HG02571 (cell line): ENCODE data around the gene WNT10A.
"Not testable (repeated sequence)": the region's sequence is repeated elsewhere in the genome, so short reads cannot be mapped to it uniquely, and the experiment has no call there.

Source experiments
- ATAC-seq: cut with Tn5 transposase; IDR thresholded peaks from one replicate; pipeline ENCODE4 v1.9.1; 2021; ENCODE audit warnings: mild to moderate bottlenecking, moderate library complexity; ENCODE audit not compliant: unreplicated experiment

The WNT10A gene

DNA sequence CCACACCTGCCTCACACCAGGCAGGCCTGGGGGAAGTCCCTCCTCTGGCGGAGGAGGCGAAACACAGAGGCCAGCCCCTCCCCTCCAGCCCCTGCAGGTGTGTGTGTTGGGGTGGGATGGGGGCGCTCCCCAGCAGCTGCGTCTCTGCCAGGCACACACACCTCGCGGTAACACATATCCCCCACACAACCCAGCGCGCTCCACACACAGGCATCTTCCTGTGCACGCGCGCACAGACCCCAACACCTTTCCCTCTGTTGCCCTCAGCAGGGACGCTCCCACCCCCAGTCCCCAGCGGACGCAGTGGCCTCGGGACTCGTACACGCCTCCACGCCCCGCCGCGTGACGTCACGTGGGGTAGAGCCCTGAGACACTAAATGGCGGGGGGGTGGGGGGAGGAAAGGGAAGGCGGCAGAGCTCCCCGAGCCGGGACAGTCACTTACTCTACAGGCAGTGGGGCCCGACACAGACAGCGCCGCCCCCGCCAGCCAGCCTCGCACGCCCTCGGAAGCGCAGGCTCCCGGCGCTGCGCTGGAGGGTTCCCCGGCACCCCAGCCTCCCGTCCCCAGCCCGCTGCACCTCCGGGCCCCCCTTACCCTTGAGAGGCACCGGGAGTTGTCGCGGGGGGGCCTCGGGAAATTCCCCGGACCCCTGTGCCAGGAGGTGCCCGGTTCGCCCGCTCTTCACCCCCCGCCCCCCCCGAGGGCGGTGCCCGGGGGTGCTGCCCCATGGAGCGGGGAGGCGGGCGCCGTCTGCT lies at the start of gene WNT10A:
TSS of gene WNT10A (plus strand) at position 751 of the 757 bp plus-strand sequence. CDS start 144 bp downstream, outside the sequence.
- peak; percentile 61 for ATAC-seq

DNA sequence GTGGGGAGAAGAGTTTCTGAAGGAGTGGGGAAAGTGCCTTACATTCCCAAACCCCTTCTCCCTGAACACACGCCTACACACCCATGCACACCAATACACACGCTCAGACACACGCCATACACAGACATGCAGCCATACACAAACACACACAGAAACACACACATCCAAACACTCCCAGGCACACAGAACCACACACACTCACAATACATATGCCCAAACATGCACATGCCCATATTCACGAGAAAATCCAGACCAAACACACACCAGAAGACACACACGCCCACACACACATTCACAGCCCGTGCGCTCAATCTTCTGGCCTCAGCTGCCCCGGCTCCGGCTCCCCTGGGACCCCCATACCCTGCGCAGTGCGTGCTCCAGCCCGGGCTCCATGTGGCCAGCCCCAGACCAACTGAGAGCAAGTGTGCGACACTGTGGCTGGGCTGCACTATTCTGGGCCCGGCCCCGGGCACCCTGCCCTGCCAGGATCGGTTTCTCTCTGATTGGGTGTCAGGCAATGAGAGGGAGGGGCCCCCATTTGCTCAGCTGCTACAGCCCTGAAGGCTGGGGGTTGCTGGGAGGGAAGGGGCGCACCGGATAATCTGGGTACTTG lies 49.2 kb upstream of the WNT10A start, which contains the start of gene PRKAG3:
TSS of gene PRKAG3 (minus strand) at position 426 of the 613 bp plus-strand sequence.
- ATAC-seq: no peak

DNA sequence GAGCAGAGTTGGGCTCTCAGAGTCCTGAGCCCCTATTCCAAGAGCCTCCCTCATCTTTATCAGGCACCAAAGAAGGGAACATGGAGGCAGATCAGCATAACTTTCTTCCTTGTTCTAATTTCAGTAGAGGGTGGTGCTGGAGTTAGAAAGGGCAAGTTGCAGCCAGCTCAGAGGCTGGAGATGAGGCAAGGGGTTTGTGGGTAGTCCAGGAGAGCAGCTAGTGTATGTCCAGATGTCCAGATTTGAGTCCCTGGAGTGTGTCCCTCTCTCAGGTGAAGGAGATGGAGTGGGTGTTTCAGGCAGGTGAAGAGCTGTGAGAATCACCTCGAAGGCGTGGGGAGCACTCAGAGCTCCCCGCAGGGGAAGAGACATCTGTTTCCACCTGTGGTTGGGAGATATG lies 48.6 kb upstream of the WNT10A start:
- ATAC-seq: no peak

DNA sequence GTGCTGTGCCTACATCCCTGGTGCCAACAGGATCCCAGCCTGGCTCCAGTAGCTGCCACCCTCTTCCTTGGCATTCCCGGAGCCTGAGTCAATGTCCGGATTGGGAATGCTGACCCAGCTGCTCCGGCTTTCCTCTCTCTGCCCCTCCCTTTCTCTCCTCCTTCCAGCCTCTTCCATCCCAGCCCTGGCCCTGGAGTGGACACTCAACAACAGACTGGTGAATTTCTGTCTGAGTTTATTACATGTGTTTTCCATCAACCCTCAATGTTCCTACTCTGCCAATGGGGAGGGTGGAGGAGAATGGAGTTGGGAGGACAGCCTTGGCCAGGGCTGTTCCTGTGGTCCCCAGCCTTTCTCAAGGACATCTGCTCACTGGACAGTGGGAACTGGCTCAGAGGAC lies 48.1 kb upstream of the WNT10A start:
- ATAC-seq: no peak

DNA sequence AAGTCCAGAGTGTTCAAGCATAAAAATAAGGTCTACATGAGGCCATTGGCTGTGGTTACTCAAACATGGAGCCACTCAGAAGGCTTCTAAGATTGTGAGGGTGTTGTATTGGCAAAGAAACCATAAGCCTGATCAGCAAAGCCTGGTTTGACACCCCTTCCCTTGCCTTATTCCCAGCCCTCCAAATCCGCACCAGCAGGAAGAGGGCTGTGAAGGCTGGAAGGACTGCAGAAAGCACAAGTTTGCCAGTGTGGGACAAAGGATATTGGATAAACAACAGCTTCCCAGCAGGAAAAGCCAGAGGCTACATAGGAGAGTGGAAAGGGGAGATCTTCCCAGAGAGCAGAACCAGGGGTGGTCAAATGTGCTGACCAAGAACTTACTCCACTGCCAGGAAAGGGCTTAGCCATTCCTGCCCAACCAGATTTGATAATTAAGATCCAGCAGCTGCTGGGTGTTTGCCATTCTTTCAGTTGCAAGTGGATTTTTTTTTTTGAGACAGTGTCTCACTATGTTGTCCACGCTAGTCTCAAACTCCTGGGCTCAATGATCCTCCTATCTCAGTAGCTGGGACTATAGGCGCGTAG lies 47.5 kb upstream of the WNT10A start:
- ATAC-seq: no peak

DNA sequence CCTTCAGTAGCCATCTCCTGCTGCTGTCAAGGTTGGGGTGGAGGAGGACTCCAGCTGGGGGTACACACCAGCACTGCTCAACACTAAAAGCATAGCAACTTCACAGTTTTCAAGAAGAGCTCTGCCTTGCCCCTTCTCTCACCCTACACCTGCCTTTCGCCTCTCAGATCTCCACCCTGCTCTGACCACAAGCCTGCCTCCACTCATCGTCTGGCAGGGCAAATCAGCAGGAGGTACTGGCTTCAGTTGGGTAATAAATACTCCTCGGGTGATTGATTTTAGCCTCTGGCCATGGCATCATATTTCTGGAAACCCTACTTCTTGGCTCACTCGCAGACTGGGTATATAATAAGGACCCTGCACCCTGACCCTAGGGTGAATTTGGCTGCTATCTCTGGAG lies 46.0 kb upstream of the WNT10A start:
- no peak for ATAC-seq

DNA sequence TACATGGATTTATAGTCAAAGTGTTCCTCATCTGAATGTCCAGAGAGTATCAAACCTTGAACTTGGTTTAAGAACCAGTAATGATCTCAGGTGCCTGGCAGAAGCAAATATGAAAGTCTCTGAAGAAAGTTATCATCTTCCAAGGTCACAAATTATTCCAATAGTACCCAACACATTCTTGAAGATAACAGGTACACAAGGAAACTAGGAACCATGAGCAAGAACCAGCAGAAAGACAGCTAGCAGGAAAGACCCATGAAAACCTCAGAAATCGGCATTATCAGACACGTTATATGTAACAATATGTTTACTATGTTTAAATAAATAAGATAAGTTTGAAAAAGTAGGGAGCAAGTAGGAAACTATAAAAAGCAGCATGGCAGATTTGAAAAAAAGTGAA lies 43.2 kb upstream of the WNT10A start:
- no peak for ATAC-seq

DNA sequence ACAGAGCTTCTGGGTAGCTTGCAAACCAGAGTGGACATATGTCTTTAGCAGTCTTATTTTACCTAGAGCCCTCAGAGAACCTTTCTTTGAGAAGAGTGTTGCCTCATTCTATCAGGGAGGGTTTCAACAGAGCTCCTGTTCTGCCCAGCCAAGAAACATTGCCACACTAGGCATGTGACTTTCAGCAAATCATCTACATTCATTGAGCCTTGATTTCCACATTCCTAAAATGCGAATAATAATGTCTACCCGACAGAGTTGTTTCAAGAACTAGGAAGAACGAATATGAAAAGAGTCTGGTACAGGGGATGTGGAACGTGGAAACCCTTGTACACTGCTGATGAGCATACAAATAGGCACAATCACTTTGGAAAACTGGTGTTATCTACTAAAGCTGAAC lies 41.2 kb upstream of the WNT10A start:
- ATAC-seq: no peak

DNA sequence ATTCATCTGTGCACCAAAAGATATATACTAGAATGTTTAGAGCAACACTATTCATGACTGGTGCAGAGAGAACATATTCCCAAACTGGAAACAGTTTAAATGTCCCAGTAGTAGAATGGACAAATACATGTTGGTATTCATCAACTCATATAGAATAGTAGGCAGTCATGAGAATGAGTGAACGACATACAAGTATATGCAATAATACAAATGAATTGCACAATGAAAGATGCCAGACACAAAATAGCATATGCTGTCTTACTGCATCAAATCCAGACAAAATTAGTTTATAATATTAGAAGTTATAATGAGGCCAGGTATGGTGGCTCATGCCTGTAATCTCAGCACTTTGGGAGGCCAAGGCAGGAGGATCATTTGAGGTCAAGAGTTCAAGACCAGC lies 40.8 kb upstream of the WNT10A start:
- no peak for ATAC-seq

DNA sequence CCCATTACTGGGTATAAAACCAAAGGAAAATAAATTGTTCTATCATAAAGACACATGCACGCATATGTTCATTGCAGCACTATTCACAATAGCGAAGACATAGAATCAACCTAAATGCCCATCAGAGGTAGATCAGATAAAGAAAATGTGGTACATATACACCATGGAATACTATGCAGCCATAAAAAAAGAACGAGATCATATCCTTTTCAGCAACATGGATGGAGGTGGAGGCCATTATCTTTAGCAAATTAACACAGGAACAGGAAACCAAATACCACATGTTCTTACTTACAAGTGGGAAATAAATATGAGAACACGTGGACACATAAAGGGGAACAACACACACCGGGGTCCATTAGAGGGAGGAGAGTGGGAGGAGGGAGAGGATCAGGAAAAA lies 36.3 kb upstream of the WNT10A start:
- not testable (repeated sequence) for ATAC-seq

DNA sequence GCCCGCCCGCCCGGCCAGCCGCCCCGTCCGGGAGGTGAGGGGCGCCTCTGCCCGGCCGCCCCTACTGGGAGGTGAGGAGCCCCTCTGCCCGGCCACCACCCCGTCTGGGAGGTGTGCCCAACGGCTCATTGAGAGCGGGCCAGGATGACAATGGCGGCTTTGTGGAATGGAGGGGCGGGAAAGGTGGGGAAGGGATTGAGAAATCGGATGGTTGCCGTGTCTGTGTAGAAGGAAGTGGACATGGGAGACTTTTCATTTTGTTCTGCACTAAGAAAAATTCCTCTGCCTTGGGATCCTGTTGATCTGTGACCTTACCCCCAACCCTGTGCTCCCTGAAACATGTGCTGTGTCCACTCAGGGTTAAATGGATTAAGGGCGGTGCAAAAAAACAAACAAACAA lies 33.7 kb upstream of the WNT10A start:
- not testable (repeated sequence) for ATAC-seq

DNA sequence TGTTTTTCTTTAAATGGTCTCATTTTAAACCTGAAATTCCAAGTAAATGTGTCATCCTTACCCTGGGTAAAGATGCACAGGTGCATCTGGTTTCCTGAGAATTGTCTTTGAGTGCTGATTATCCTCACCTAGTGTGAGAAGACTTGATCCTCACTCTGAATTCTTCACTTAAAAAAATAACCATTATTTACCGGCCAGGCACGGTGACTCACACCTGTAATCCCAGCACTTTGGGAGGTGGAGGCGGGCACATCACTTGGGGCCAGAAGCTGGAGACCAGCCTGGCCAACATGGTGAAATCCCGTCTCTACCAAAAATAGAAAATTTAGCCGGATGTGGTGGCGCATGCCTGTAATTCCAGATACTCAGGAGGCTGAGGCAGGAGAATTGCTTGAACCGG lies 30.9 kb upstream of the WNT10A start:
- ATAC-seq: no peak

DNA sequence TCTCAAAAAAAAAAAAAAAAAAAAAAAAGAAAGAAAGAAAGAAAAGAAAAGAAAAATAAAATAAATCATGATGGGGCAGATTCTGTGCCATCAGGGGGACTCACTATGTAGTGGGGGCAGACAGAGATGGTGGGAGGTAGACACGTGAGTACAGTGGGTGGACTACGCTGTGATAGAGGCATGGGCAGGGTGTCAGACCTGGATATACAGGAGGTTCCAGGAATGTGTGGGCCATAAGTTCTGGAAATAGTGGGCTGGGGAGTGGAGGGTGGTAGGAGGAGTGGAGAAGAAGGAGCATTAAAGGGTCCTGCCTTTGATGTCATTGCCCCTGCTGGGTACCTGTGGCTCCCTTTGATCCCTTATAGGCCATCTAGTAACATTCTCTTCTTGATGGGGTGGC lies 29.9 kb upstream of the WNT10A start:
- no peak for ATAC-seq

DNA sequence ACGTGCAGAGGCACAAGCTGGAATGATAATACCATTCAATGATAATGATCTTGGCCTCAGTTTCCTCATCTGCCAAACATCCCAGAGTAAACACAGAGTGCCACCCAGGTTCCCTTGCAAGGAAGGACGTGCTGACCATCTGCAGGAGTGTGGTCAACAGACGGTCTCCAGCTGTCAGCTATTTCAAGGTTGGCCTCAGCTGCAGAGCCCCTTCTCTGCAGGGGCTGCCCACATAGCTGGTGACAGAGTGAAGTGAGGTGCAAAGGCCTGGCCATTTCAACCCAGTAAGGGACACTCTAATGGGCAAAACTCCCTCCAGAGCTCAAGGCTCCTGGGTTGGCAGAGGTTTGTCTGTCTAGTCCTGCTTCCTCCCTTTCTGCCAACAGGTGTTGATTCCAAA lies 29.4 kb upstream of the WNT10A start:
- ATAC-seq: no peak

DNA sequence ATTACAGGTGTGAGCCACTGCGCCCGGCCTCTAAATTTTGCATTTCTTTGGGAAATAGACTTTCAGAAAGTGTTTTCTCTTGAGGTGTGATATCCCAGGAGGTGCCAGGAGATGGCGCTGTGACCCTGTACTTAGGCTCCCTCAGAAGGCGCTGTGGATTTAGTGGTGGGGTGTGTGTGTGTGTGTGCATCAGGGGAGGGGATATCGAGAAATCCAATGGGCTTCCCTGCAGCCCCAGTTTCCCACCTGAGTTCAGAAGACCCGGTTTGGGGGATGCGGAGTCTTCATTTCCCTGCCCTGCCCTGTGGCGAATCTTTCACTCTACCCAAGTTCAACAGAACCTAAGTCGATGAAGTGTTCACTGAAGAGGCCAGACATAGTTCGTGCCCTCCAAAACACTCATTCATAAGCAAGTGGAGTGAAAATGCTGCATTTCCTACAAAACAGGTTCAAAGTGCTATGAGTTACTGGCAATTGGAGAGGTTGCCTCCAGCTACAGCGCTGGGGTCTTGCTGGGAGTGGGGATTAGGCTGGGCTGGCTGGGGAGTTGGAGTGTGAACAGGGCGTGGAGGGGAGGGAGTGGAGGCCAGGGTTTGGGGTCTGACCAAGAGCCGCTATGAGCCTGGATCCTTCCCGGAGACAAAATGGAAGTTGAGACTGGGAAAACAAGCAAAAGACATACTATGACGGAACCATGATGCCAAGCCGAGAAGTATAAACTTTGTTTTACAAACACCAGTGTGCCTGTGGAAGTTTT lies 27.6 kb upstream of the WNT10A start:
- ATAC-seq: no peak

DNA sequence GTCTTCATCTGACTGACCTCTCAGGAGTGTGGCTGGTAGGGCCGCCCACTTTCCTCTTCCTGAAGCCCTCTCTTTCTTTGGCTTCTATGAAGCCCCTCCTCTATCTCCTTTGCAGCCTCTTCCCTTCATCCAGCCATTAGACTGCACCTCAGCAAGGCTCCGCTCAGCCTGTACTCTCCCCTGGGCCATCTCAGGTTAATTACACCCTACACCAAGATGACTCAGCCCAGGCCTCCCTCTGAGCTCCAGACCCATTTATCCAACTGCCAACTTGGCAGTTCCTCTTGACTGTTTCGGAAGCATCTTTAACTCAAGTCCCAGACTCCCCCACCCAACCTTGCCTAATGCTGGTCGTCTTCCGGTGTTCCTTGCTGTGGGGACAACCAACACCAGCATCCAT lies 26.9 kb upstream of the WNT10A start:
- no peak for ATAC-seq

DNA sequence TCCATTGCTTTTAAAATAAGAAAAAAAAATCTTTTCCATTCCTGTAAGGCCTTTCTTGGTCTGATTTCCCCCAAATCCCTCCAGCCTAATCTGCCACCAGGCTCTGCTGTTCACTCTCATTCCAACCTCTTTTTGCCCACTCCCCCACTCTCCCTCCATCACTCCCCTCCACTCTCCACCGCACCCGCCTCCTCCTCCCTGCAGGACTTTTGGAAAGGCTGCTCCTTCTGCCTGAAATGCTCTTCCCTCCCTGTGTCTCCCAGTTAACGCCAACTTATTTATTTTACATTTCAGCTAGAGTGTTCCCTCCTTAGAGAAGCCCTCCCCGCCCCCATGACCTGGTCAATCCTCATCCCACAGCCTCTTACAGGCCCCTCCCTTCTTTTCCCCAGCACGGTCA lies 25.8 kb upstream of the WNT10A start:
- ATAC-seq: no peak

DNA sequence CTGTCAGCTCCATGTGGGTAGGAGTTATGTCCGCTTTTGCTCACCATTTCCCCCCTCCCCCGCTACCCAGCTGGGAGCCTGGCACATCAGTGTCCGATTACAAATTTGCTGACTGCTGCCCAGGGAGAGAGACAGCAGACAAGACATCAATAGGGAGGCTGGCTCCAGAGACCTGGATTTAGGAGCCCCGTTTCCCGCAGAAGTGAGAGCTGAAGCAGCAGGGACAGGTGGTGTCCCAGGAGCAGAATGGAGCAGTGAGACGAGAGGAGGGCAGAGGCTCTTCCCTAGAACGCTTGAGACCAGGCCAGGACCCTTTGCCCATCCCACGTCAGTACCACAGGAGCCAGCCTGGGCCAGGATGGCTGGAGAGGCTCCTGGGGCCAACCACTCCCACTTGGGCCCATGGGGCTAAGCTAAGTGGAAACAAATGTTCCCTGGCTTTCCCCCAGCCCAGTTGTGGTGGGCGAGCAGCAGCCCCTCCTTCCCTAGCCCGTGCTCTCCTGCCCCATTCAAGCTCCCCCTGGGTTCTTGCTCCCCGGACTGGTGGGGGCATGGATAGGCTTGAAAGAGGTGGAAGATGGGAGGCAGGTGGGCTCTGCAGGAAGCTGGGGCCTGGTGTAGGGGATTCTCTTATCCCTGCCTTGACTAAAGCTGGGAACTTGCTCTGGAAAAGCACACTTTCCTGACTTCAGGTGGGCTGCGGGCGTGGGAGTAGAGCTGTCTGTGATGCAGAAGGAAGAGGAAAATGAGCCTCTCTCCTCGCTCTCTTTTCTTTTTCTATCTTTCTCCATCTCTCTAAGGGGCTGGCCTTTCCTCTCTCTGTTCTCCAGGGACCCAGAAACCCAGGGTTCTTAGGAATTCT lies 25.1 kb upstream of the WNT10A start:
- no peak for ATAC-seq

DNA sequence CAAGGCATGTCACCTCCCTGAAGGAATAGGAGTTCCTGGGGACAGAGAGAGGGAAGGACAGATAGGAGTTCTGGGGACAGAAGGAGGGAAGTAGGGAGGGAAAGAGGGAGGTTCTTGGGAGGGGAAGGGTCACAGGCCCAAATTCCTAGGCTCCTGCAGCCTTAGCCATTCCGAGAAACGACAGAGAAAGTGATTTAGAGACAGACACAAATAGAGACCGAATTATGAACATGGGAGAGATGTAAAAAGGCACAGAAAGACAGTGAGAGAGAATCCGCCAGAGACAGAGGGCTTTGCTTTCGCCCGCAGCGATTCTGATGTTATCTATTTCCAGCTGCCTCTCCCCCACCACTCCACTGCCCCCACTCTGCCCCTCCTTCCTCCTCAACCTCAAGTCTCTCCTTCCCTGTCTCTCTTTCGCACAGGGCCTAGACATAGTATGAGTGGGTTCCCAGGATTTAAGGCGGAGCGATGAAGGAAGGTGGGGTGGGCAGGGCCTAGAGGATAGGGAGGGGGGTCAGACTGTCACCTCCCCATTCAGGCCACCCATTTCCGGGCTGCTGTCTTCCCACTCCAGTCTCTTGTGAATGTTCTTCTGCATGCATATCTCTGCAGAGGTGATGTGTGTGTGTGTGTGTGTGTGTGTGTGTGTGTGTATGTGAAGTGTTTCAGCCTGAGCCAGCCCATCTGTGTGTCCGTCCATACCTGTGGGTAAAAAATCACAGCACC lies 24.3 kb upstream of the WNT10A start:
- ATAC-seq: no peak

DNA sequence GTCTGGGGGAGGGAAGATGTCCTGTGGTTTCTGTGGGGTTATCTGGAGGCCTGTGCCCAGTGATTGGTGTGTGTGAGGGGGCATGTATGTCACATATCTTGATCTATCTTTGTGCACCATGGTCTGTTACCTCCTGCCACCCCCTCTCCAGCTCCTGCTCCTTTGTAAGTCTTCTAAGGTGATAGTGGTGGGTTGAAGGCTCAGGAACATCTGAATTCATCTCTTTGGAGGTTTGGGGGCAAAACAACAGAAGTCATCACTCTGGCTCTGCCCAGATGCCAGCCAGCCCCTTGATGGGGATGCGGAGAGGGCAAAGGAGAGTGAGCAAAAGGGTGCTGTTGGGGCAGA lies 23.8 kb upstream of the WNT10A start:
- ATAC-seq: no peak
